ENCODE data around the gene SURF6.
"Not testable (repeated sequence)": the region's sequence is repeated elsewhere in the genome, so short reads cannot be mapped to it uniquely, and the experiment has no call there.

The SURF6 gene

GRCh38 chr9:133335924-133336811 lies at the start of gene SURF6:
TSS of gene SURF6 (minus strand) at chr9:133336188. CDS start at chr9:133336132, 56 bp downstream.
- peak; percentile 89 for DNase-seq (ENCODE audit: low read depth)

GRCh38 chr9:133385452-133385851 lies 49.5 kb upstream of the SURF6 start:
- no peak for DNase-seq (ENCODE audit: low read depth)

- no peak for DNase-seq (ENCODE audit: low read depth)
Measured at GRCh38 chr9:133384736-133385321, 48.8 kb upstream of the SURF6 start.

GRCh38 chr9:133383438-133383837 lies 47.5 kb upstream of the SURF6 start:
- DNase-seq (ENCODE audit: low read depth), result no peak

GRCh38 chr9:133382507-133383141 lies 46.6 kb upstream of the SURF6 start:
- DNase-seq (ENCODE audit: low read depth), result no peak

GRCh38 chr9:133380734-133381133 lies 44.7 kb upstream of the SURF6 start:
- DNase-seq (ENCODE audit: low read depth), result no peak

GRCh38 chr9:133379153-133380086 lies 43.4 kb upstream of the SURF6 start:
- DNase-seq (ENCODE audit: low read depth), result no peak

- no peak for DNase-seq (ENCODE audit: low read depth)
Measured at GRCh38 chr9:133378408-133378962, 42.5 kb upstream of the SURF6 start.

- no peak for DNase-seq (ENCODE audit: low read depth)
Measured at GRCh38 chr9:133377721-133378216, 41.8 kb upstream of the SURF6 start.

- DNase-seq (ENCODE audit: low read depth), result not testable (repeated sequence)
Measured at GRCh38 chr9:133377280-133377679, 41.3 kb upstream of the SURF6 start.

- DNase-seq (ENCODE audit: low read depth), result peak; percentile 91
Measured at GRCh38 chr9:133375724-133376654, 40.0 kb upstream of the SURF6 start, which contains the start of the genes STKLD1 and SURF4. TSS of gene STKLD1 (plus strand) at chr9:133376366. CDS start at chr9:133376474, 108 bp downstream. TSS of gene SURF4 (minus strand) at chr9:133376060. CDS start at chr9:133375969, 91 bp downstream.

- DNase-seq (ENCODE audit: low read depth), result no peak
Measured at GRCh38 chr9:133375116-133375723, 39.2 kb upstream of the SURF6 start.

GRCh38 chr9:133374612-133375115 lies 38.7 kb upstream of the SURF6 start:
- no peak for DNase-seq (ENCODE audit: low read depth)

GRCh38 chr9:133372144-133372543 lies 36.2 kb upstream of the SURF6 start:
- no peak for DNase-seq (ENCODE audit: low read depth)

GRCh38 chr9:133371261-133371711 lies 35.3 kb upstream of the SURF6 start:
- peak; percentile 57 for DNase-seq (ENCODE audit: low read depth)

GRCh38 chr9:133370685-133371084 lies 34.7 kb upstream of the SURF6 start:
- DNase-seq (ENCODE audit: low read depth), result no peak

GRCh38 chr9:133369933-133370332 lies 33.9 kb upstream of the SURF6 start:
- DNase-seq (ENCODE audit: low read depth), result no peak

- DNase-seq (ENCODE audit: low read depth), result no peak
Measured at GRCh38 chr9:133369422-133369821, 33.4 kb upstream of the SURF6 start.

GRCh38 chr9:133368249-133368881 lies 32.4 kb upstream of the SURF6 start:
- no peak for DNase-seq (ENCODE audit: low read depth)
